GM19395 (cell line): ENCODE results near the gene PLCD3.
A peak's percentile ranks its signal among the peaks of the same experiment; 100 is the strongest.

Source experiments
- ATAC-seq: cut with Tn5 transposase; IDR thresholded peaks from one replicate; pipeline ENCODE4 v1.9.1; 2021; ENCODE audit warnings: mild to moderate bottlenecking, moderate library complexity; ENCODE audit not compliant: unreplicated experiment

Gene PLCD3

GRCh38 chr17:45149669-45150664 is 17.7 kb upstream of the PLCD3 start:
- no peak for ATAC-seq

GRCh38 chr17:45149037-45149668 is 16.8 kb upstream of the PLCD3 start:
- ATAC-seq: no peak

- ATAC-seq: peak; percentile 52
Measured at GRCh38 chr17:45148183-45149036, 16.1 kb upstream of the PLCD3 start, which contains the start of gene HEXIM1. TSS of gene HEXIM1 (plus strand) at chr17:45148475. CDS start at chr17:45149191, 716 bp downstream.

DNA sequence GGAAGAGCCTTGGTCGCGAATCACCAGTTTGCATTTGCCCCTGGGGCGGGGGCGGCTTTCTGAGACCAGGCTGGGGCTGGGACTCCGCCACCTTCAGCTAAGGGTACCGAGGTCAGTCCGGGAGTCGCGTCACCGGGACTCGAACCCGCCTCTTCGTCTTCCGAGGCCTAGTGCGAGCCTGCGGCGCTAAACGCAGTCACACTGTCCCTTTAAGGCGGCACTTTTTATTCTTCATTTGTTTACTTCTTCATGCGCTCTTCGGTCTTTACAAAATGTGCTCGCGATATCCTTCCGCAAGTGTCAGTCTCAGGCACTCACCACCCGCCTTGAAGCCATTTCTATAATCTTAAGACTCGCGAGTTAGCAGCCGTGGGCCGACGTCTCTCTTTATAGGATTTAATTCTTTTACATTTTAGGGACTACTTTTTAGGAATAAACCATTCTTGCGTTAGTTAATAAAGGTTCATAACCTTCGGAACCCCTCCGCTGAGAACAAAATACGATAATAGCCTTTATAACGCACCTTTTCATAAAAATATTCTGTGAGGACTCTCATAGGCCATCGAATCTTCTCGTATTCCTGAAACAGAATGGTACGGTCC is 15.4 kb upstream of the PLCD3 start:
- no peak for ATAC-seq

DNA sequence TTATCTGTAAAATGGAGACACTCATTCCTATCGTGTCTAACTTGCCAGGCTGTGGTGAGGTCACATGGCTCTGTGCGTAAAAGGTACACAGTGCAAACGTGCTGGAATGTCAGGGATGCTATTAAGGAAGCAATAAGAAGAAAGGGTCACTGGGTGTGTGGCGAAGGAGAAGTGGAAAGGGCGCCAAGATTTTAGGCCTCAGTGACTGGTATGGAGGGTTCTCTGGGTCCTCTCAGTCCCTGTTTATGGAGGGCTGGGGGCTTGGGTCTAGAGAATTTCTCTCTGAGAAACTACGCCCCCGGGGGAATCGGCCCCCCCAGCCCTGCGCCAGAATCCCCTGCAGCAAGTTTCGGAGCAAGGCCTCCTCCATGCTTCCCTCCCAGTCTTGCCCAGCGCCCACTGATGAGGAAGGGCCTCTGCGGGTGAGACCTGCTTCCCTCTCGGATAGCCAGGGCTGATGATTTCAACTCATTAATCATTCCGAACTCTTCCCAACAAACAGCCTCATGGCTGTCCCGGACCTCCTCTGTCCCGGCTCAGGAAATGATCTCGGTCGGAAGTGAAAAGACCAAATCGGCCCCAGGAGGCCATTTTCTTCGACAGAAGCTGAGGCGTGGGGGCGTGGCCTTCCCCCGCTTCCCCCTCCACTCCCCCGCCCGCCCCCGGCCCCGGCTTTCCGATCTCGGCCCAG is 14.7 kb upstream of the PLCD3 start:
- no peak for ATAC-seq

DNA sequence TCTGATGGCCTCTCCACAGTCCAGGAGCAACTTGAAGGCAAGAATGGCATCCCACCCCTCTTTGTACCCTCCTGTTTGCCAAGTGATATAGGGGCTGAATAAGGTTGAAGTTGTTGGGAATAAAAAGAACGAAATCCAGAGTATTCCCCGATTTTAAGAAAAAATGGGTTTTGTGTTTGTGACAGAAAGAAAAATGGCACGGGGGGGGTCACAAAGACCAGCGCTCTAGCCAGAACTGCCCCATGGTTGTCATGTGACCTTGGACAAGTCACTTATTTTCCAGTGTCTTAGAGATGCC is 14.2 kb upstream of the PLCD3 start:
- ATAC-seq: no peak

DNA sequence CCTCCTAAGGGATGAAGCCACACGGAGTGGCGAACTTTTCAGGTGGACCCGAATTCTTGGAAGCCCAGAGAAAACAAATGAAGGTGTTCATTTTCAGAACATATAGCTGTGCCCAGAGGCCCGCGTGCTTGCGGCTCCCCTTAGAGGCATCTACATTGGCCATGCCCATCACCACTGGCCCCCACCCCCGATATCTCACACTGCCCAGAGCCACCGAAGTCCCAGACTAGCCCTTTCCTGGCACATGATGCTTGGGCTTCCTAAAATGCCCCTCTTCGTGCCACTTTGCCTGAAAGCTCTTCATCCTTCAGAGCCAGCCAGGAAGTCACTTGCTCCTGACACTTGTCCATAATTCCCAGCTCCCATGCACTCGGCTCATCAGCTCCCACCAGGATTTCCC is 13.9 kb upstream of the PLCD3 start:
- ATAC-seq: no peak

GRCh38 chr17:45145035-45145389 is 12.7 kb upstream of the PLCD3 start:
- ATAC-seq: no peak

DNA sequence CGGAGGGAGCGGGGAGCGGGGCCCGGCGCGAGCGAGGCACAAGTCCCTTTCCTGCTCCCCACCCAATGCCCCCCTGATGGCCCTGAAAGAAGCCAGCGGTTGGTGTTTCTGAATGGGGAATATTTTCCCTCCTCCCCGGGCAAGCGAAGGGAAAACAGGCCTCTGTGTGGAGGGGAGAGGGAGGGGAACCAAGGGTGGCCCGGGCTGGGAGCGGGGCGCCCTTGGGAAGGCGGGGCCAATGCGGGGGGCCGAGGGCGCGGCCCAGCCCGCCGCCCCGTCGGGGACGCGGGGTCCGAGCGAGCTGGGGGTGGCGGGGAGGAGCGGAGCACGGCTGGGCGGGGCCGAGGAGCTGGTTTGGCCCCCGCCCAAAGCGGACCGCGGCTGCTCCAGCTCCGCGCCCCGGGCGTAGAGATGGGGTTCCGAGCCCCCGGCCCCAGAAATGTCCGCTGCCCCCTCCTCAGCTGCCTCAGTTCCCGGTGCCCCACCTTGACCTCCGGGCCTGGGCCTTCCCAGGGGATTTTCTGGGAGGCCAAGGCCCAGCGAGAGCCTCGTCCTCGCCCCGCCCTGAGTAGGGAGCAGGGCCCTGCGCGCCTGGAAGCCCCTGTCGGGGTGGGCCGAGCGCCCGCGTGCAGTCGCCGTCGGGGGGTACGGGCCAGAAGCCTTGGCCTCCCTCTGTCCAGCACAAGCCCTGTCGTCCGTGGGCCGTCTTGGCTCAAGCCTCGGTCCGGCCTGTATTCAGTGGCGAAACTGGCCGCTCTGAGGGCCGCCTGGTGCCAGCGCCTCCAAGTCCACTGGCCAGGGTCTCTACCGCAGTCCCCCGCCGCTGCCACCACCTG is 12.1 kb upstream of the PLCD3 start:
- ATAC-seq: no peak

DNA sequence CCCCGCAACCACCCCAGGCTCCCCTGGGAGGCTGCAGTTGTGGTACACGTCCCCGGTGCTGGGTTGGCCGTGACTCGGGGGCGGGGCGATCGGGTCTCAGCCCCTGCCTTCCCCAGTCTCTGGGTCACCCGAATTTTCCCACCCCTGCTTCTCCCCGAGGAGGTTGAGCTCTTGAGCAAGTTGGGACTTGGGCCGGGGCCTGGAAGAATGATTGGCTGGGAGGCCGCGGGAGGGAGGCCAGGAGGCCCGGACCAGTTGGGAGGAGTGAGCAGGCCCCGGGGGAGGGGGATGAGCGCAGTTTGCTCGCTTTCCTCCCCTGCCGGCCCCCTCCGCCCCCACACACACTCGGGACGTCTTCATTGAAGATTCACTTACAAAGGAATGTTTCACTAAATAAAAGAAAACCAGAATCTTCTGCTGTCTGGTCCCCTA is 11.5 kb upstream of the PLCD3 start:
- ATAC-seq: no peak

GRCh38 chr17:45143094-45143670 is 10.9 kb upstream of the PLCD3 start:
- ATAC-seq: no peak

DNA sequence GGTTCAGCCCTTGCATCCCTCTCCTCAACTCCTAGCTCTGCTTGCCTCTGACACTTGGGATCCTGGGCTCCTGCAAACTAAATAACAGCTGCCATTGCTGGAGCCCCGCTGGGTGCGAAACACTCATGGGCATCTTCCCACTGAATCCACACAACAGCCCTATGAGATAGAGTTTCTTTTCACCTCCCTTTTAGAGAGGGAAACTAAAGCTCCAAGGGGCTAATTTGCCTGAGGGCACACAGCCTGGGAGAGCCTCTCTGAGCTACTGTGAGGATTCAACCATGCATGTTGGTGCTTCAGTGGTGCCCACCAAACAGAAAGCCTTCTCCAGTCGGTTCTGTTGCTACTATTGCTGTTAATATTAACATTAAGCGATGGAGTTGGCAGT is 7.2 kb upstream of the PLCD3 start:
- no peak for ATAC-seq

DNA sequence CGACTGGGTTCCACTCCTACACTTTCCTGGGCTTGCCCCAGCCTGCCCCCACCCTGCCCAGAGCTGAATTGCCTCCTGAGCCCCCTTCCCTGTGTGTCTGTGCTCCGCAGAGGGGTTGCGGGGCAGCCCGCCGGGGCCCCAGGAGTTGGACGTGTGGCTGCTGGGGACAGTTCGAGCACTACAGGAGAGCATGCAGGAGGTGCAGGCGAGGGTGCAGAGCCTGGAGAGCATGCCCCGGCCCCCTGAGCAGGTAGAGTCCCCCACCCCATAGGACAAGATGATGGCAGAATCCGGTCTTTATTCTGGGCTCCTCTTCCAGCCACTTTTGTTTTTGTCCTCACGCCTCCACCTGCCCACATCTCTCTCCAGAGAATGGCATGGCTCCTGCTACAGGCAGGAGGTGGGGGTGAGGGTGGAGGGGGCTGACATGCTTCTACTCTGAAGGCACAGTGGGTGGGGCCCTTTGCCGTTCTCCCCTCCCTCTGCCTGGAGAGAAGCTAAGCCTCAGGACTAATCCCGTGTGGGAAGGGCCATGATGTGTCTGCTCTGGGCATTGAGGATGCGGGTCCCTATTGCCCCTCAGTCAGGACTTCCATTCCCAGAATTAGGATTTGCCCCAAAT is 6.7 kb upstream of the PLCD3 start:
- no peak for ATAC-seq

- ATAC-seq: no peak
Measured at GRCh38 chr17:45137561-45138305, 5.4 kb upstream of the PLCD3 start.

- no peak for ATAC-seq
Measured at GRCh38 chr17:45136846-45137560, 4.7 kb upstream of the PLCD3 start.

DNA sequence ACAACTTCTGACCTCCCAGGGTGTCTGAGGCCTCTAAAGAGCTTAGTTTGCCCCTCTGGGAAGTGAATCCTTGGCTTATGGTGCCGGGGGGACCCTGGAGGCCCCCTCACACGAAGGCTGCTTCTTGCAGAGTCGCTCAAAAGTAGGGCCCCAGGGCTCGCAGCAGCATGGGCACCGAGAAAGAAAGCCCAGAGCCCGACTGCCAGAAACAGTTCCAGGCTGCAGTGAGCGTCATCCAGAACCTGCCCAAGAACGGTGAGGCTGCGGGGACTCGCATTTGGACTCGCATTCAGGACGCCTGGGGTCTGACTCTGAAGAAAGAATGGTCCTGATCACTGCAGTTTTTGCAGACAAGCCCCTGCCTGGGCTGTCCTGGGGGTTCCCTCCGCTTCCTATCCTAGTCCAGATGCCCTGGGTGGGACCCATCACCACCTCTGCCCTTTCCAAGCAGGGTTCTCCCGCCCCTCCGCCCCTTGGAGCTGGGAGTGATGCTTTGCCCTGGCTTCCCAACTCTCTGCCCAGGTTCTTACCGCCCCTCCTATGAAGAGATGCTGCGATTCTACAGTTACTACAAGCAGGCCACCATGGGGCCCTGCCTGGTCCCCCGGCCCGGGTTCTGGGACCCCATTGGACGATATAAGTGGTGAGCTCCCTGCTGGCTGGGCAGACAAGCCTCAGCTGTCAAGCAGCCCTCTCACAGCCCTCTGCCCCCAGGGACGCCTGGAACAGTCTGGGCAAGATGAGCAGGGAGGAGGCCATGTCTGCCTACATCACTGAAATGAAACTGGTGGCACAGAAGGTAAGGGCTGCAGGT is 3.9 kb upstream of the PLCD3 start:
- no peak for ATAC-seq
